OCI-LY3 (cell line): ENCODE data around the gene CHD2.
A peak's percentile ranks its signal among the peaks of the same experiment; 100 is the strongest.

Experiments
- H2AFZ ChIP-seq: fragments of 200-600, 300-600 bp; shearing (Covaris generic); 2 replicates; pipeline ENCODE4 v1.6.0; 2014; ENCODE audit warnings: antibody characterized with exemption, low read depth, low read length
- H3K27ac ChIP-seq: fragments of 200-600, 300-600 bp; sonication (generic); 2 replicates; pipeline ENCODE4 v1.5.1; 2014; ENCODE audit warnings: mild to moderate bottlenecking, low read length, moderate library complexity, mixed read lengths
- H3K27me3 ChIP-seq: fragments of 200-600, 300-600 bp; sonication (generic); 2 replicates; pipeline ENCODE4 v1.6.1; 2014; ENCODE audit warnings: low read depth, low read length, mixed read lengths
- H3K36me3 ChIP-seq: fragments of 200-600, 300-600 bp; sonication (generic); replicated peaks from 2 replicates; pipeline ENCODE3; 2014; ENCODE audit warnings: low read depth, low read length, mixed read lengths
- H3K4me1 ChIP-seq: fragments of 300-600, 200-600 bp; sonication (generic); 2 replicates; pipeline ENCODE4 v1.6.1; 2014; ENCODE audit warnings: low read length, mixed read lengths
- H3K4me2 ChIP-seq: fragments of 200-600, 300-600 bp; sonication (generic); 2 replicates; pipeline ENCODE4 v1.6.1; 2014; ENCODE audit warnings: low read length, mixed read lengths
- H3K4me3 ChIP-seq: fragments of 300-600, 200-600 bp; sonication (generic); 2 replicates; pipeline ENCODE4 v1.5.1; 2014; ENCODE audit warnings: antibody characterized with exemption, mild to moderate bottlenecking, low read length, moderate library complexity
- H3K79me2 ChIP-seq: fragments of 300-600, 200-600 bp; shearing (Covaris generic); 2 replicates; pipeline ENCODE4 v1.6.1; 2014; ENCODE audit warnings: mild to moderate bottlenecking, low read length, mixed read lengths
- H3K9ac ChIP-seq: fragments of 300-600, 200-600 bp; shearing (Covaris generic); 2 replicates; pipeline ENCODE4 v1.6.0; 2014; ENCODE audit warnings: mild to moderate bottlenecking, low read length, moderate library complexity
- H3K9me3 ChIP-seq: fragments of 200-600, 300-600 bp; shearing (Covaris generic); 2 replicates; pipeline ENCODE4 v1.6.1; 2014; ENCODE audit warnings: low read length, mixed read lengths; ENCODE audit not compliant: insufficient read depth
- H4K20me1 ChIP-seq: fragments of 200-600, 300-600 bp; sonication (generic); 2 replicates; pipeline ENCODE4 v1.6.1; 2016; ENCODE audit warnings: low read length, mixed read lengths; ENCODE audit not compliant: insufficient read depth
- CTCF ChIP-seq: fragments of 200-600, 300-600 bp; sonication (generic); IDR thresholded peaks from 2 replicates; pipeline ENCODE4 v1.5.1; 2014; ENCODE audit warnings: antibody characterized with exemption, low read length, low read depth
- EZH2phosphoT487 ChIP-seq: fragments of 200-600 bp; shearing (Covaris generic); IDR thresholded peaks from 2 replicates; pipeline ENCODE4 v1.6.1; 2018; ENCODE audit warnings: antibody characterized with exemption, mixed run types, low read depth

The CHD2 gene

GRCh38 chr15:92881211-92881754 lies 18.8 kb upstream of the CHD2 start:
- peak overlapping the region; percentile 17 for H2AFZ ChIP-seq
- H3K9me3 ChIP-seq, result no peaks in the 10 kb centered on the region
- peak overlapping the region; percentile 82 for H3K4me2 ChIP-seq
- peaks cover 27% of the 10 kb centered on the region for H3K36me3 ChIP-seq
- no peaks in the 10 kb centered on the region for H4K20me1 ChIP-seq
- H3K4me1 ChIP-seq, result peaks cover 22% of the 10 kb centered on the region
- TF ChIP-seq CTCF (no peak), EZH2phosphoT487 (no peak)
- H3K4me3 ChIP-seq, result peak overlapping the region; percentile 77
- H3K27ac ChIP-seq, result peak overlapping the region; percentile 63
- H3K27me3 ChIP-seq, result 0 out of 2 replicates have a peak, but pooled peaks cover 3% of the 10 kb centered on the region
- peaks cover 43% of the 10 kb centered on the region for H3K79me2 ChIP-seq
- H3K9ac ChIP-seq, result peak overlapping the region; percentile 73

GRCh38 chr15:92881802-92882696 lies 18.1 kb upstream of the CHD2 start:
- Histone ChIP-seq H3K4me1 (peaks cover 28% of the 10 kb centered on the region), H3K27me3 (0 out of 2 replicates have a peak, but pooled peaks cover 3% of the 10 kb centered on the region), H3K36me3 (peaks cover 34% of the 10 kb centered on the region), H3K9ac (peak overlapping the region; percentile 73), H3K27ac (peak overlapping the region; percentile 82), H3K4me3 (peak overlapping the region; percentile 79), H3K79me2 (peaks cover 50% of the 10 kb centered on the region), H2AFZ (no peak overlapping the region), H3K4me2 (peak overlapping the region; percentile 82), H4K20me1 (no peaks in the 10 kb centered on the region), H3K9me3 (no peaks in the 10 kb centered on the region)
- TF ChIP-seq CTCF, result no peak
- no peak for TF ChIP-seq EZH2phosphoT487

- H3K4me2 ChIP-seq, result peak overlapping the region; percentile 82
Measured at GRCh38 chr15:92882697-92883162, 17.4 kb upstream of the CHD2 start.

More at GRCh38 chr15:92882697-92883162, 17.4 kb upstream of the CHD2 start:
- H3K27ac ChIP-seq, result peak overlapping the region; percentile 82
- peaks cover 40% of the 10 kb centered on the region for H3K36me3 ChIP-seq
- no peak overlapping the region for H2AFZ ChIP-seq
- peaks cover 57% of the 10 kb centered on the region for H3K79me2 ChIP-seq
- H4K20me1 ChIP-seq, result no peaks in the 10 kb centered on the region
- peak overlapping the region; percentile 96 for H3K9ac ChIP-seq
- H3K27me3 ChIP-seq, result 0 out of 2 replicates have a peak, but pooled peaks cover 3% of the 10 kb centered on the region
- peak overlapping the region; percentile 79 for H3K4me3 ChIP-seq
- TF ChIP-seq EZH2phosphoT487, result no peak
- no peak for TF ChIP-seq CTCF
- peaks cover 31% of the 10 kb centered on the region for H3K4me1 ChIP-seq
- H3K9me3 ChIP-seq, result no peaks in the 10 kb centered on the region
